ENCODE results near the gene TADA3.

DNA sequence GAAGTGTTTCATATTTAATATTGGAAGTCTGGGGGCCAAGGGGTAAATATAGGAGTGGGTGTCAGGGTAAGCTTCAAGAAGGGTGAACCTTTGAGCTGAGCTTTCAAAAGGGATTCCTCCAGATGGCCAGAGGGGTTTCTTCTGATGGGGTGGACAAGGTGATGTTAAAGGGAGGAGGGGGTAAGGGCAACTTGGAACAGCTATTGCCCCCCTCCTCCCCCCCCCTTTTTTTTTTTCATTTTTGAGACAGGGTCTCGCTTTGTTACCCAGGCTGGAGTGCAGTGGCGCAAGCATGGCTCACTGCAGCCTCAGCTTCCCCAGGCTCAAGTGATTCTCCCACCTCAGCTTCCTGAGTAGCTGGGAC, 15.7 kb upstream of the TADA3 start:
- TF ChIP-seq POLR2A (IDR thresholded peaks at IDR 0.05; ENCODE audit: low read depth, low read length) (no peak), POLR2AphosphoS5 (IDR thresholded peaks at IDR 0.05; ENCODE audit: low read depth, low read length) (no peak)
